NCI-H510A (cell line): ENCODE measurements around the gene HSF4.
"Not testable (repeated sequence)": the region's sequence is repeated elsewhere in the genome, so short reads cannot be mapped to it uniquely, and the experiment has no call there.

Experiments used
- DNase-seq: peaks from one replicate; lab custom pipeline; 2025; lab: John Stamatoyannopoulos, UW

The HSF4 gene, protein sequence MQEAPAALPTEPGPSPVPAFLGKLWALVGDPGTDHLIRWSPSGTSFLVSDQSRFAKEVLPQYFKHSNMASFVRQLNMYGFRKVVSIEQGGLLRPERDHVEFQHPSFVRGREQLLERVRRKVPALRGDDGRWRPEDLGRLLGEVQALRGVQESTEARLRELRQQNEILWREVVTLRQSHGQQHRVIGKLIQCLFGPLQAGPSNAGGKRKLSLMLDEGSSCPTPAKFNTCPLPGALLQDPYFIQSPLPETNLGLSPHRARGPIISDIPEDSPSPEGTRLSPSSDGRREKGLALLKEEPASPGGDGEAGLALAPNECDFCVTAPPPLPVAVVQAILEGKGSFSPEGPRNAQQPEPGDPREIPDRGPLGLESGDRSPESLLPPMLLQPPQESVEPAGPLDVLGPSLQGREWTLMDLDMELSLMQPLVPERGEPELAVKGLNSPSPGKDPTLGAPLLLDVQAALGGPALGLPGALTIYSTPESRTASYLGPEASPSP

DNA sequence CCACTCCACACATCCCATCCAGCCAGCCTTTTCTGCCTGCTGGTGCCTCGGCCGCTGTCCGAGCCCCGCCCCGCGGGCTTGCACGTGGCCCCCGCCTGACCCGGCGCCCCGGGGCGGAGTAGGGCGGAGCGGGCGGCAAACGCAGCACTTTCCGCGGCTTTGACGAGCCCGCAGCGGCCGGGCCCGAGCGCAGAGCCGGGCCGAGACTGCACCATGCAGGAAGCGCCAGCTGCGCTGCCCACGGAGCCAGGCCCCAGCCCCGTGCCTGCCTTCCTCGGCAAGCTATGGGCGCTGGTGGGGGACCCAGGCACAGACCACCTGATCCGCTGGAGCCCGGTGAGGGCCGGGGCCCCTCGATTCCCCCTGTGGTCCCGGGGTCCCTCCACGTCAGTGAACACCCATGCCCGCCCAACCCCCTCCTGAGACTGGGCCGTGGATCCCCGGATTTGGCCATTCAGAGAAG, at the start of gene HSF4:
Gene HSF4 (plus strand): TSS at position 147 of the 463 bp plus-strand sequence. CDS start 67 bp downstream, at position 214.
- DNase-seq = no peak

DNA sequence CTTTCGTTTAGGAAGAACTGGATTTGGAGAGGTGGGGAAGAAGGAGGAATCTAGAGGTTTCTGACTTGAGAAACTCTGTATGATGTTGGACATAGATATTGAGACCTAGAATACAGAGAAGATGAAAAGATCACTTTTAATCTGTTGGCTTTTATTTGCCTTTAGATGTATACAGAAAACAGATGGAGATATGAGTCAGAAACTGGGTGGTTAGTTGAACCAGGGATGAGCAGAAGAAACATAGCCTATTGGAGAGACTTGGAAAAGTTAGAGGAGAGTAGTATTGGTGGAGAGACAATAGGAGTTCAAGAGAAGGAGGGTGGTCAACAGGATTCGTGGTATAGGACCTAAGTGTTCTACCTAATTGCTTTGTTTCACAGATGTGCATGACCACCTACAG, 49.8 kb upstream of the HSF4 start:
- no peak for DNase-seq

DNA sequence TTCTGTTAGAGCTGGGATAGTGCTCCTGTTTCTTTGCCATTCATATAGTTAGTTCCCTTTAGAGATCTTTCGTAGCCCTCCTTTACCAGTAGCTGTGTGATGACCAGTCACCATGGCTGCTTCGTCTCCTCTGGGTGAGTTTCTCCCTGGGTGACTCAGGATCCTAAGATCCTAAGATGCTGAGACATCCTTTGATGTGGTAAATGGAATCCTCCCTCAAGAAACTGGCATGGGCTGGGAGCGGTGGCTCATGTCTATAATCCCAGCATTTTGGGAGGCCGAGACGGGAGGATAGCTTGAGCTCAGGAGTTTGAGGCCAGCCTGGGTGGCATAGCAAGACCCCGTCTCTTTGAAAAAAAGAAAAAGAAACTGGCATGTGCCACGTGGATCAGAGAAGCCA, 48.9 kb upstream of the HSF4 start:
- no peak for DNase-seq

DNA sequence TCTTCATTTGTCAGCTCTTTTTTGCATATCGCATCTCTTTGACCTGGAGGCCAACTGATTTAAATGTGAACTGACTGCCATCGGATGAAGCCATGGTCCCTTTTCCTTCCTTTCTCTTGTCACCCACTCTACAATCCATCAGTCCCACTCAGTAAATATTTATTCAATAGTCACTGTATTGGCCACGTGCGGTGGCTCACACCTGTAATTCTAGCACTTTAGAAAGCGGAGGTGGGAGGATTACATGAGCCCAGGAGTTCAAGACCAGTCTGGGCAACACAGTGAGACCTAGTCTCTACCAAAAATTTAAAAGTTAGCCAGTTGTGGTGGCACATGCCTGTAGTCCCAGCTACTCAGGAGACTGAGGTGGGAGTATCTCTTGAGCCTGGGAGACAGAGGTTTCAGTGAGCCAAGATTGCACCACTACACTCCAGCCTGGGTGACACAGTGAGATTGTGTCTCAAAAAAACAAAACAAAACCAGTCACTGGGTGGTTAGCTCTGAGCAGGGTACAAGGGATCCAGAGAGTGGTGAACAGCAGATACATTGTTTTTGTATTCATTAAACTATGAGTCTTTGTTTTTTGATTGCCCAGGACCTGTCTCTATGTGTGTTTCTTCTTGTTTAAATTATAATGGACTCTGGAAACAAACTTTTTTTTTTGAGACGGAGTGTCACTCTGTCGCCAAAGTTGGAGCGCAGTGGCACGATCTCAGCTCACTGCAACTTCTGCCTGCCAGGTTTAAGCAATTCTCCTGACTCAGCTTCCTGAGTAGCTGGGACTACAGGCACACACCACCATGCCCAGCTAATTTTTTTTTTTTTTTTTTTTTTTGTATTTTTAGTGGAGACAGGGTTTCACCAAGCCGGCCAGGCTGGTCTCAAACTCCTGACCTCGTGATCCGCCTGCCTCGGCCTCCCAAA, 47.9 kb upstream of the HSF4 start:
- DNase-seq = no peak

DNA sequence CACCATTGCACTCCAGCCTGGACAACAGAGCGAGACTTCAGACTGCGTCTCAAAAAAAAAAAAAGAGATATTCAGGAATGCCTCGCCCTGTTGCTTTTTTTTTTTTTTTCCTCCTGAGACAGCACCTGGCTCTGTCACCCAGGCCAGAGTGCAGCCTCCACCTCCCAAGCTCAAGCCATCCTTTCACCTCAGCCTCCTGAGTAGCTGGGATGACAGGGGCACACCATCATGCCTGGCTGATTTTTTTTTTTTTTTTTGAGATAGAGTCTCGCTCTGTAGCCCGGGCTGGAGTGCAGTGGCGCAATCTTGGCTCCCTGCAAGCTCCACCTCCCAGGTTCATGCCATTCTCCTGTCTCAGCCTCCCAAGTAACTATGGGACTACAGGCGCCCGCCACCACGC, 46.8 kb upstream of the HSF4 start:
- DNase-seq = no peak

DNA sequence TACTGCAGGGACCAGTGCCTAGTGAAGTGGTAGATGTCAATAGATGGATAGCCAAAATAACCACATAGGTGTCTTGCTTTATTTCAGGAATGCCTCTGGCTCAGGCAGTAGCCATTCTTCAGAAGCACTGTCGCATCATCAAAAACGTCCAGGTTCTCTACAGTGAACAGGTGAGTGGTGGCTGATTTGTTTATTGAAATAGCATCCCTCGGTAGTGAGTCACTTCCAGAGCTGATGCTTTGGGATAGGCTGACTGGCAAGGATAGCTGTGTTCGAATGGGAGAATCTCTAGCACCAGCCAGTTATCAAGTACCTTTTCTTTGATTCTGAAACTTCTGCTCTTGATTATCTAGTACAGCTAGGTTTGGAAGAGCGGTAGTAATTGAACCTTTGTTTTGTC, 44.5 kb upstream of the HSF4 start:
- DNase-seq = no peak

DNA sequence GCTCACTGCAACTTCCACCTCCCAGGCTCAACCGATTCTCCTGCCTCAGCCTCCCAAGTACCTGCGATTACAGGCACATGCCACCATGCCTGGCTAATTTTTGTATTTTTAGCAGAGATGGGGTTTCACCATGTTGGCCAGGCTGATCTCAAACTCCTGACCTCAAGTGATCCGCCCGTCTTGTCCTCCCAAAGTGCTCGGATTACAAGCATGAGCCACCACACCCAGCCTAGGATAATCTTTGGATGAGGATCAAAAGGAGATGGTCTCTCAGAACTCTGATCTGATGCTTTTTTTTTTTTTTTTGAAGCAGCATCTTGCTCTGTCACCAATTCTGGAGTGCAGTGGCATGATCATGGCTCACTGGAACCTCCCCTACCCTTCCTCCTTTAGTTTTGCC, 41.7 kb upstream of the HSF4 start:
- not testable (repeated sequence) for DNase-seq

DNA sequence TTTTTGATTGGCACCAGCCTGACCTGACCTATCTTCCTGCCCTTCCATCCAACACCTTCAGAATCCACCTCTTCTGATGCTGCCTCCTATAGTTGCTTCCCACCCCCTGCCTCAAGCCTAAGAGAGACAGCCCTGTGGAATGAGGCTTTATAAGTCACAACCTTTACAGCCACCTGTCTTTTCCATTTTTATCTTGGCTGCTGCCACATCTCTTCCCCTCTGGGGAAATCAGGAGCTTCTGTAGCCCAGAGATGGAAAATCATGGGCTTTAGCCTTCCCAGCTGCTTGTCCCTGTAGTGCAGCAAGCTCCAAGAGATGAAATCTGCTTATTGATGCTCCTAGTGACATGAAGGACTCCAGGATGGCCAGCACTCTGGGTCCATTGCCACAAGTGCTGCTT, 36.1 kb upstream of the HSF4 start:
- DNase-seq = no peak

DNA sequence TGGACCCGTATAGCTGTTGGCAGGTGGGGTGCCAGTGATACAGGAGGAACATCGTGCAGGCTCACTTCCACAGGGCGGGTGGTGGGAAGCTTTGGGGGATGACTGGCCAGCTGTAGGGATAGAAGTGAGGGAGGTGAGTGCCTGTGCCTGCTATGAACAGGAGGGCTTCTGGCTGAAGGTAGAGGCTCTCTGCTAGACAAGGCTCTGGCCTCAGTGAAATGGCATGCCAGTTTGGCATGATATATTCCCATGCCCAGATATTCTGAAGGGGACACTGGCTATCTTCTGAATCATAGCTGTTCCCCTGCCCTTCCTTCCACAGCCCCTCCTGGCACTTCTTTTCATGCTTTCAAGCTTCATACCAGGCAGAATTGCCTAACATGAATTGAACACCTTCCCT, 35.7 kb upstream of the HSF4 start:
- DNase-seq = no peak

DNA sequence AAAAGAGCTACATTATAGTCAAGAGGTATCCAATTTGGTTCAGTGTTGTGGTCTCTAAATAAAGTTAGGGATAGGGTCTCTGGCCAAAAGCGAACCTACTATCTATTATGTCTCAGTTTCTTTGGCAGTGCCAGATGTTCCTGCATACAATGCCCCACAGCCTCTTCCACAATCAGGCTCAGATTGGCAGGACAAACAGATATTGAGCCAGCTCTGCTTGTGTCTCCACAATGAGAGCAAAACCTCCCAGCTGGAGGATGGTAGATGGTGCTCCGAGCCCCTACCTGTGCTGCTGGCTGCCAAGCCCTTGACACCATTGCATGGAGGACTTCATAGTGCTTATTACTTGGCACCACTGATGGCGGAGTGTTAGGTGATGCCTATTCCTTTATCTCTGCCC, 35.1 kb upstream of the HSF4 start:
- DNase-seq = no peak

DNA sequence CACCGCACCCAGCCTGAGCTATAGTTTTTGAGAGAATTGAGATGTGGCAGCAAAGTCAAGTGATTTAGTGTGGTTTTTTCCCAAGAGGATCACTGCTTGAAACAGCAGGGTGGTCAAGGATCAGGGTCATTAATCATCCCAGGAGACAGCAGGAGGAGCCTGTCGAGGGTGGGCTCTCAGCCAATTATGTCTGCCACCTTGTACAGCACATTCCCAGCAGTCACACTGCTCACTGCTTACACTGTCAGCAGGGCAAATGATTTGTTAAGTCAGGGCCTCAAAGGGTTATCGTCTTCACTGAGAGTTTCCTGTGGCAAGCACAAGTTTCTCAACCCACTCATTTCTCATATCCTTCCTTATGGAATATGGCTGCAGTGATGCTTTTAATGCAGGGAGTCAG, 26.9 kb upstream of the HSF4 start:
- no peak for DNase-seq

DNA sequence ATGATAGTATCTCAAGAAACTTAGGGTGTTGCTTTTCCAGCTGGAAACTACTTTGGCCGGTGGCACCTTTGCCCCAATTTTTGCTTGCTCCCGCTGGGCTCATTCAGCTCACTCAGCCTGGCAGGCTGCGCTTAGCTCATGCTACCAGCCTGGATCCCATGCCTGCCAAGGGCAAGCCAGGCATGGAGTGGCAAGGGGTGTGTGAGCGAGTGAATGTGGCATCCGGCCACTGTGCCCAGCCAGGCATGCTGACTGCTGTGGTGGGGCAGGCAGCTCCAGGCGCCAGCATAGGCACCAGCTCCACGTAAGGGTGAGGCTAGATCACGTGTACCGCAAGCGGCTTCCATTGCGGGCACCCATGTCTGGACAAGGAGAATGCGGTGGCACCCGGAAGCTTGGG, 23.2 kb upstream of the HSF4 start:
- DNase-seq = no peak

DNA sequence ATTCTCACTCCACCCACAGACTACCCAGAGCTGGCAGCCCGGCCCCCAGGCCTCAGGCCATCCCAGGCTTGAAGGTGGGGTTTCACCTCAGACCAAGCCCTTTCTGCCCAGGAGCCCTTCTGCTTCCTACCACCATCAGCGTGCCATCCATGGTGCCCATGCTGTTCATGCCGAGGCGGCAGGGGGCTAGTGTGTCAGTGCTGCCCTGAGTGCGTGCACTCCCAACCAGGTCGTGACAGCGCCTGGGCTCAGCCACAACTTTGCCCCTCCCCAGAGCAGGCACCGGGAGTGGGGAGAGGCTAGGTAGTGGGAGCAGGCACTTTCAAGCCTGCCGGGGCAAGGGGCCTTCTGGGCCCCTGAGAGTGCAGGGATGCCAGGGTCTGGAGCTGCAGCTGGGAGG, 22.2 kb upstream of the HSF4 start:
- DNase-seq = no peak

DNA sequence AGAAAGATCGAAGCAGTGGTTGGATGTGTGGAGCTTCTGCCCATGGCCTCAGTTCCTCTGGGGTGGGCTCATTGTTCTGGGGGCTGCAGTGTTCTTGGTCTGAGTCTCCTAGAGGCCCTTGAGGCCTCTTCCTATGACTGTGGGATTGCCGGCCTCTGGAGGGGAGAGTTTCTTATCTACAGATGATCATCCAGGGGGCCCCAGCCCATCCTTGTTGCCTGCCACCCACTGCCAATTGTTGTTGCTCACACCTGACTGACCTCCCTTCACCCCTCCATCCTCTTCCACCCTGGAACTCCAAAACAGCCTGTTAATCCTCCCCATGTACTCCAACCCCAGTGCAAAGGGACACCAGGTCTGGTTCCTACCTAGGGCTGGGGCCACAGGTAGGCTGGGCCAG, 19.6 kb upstream of the HSF4 start:
- no peak for DNase-seq

DNA sequence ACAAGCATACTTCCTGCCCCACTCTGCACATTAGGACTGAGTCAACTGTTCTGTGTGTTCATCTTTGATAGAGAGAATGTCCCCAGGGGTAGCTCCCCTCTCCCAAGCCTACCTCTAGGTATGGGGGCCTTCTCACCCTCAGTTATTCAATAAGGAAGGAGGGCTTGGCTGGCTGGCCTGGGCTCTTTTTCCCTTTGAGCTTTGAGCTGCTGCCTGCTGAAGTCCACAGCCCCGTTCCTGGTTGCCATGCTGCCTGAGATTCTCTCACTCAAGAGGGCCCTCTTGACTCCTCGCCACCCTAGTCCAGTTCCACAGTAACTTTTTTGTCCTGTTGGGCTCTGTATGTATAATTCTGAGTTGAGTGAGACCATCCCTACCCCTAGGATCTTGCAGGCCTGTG, 18.8 kb upstream of the HSF4 start:
- DNase-seq = no peak

DNA sequence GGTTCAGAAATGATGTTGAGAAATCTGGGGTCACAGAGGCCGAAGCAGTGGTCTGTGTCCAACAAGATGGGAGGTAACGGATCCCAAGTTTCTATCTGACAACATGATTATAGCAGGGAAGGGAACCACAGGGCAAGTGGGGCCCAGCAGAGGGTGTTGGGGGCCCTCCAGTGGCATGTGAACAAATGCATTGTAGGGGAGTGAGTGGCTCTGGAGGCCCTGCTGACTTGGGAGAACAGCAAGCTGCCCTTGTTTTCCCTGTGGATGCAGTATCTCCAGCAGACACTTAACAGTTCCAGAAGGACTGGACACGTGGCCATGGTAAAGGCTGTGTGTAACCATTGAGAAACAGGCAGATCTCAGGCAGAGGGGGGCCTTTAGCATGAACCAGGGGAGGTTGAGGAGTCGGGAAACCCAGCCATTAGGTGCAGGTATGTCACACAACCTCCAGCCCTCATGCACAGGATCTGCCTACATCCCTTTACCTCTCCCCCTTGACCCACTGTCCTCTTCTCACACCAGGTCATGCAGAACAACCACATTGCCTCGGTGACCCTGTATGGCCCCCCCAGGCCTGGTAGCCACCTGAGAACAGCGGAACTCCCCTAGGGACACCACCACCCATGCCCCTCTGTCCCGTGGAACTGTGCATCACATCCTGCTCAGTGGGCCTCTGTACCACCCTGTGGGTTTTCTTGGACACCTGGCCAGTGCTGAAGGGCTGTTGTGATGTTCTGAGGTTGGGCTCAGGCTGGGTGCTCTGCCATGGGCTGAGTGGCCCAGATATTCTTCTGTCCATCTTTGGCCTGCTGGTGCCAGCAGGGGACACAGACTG, 17.8 kb upstream of the HSF4 start:
- DNase-seq = no peak

DNA sequence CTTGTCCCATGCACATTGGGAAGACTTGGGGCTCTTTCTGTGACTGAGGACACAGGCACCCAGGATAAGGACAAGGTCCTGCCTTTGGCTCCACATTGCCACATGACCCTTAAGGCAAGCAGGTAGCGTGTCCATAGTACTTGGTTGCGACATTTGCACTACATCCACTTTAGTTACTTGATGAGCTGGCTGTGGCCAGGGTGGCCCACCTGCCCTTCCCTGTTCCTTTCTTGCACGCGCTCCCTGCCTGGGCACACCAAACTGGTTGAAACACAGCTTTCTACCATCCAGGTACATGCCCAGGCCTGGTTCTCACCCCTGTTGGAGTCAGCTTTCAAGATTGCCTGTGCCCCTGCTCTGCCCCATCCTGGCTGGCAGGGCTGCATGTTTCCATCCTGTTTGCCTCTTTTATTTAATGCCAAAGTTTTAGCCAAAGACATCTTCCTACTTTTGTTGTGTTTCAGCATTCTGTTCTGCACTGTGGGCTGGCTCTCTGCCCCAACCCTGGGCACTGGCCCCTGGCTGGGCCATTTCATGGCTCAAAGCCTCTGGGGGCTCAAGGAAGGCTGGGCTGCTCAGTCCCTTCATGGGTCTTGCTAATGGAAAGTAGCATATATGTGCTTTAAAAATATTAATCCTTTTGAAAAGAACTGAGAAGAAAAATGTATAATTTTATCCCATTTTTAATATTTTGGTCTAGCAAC, 17.0 kb upstream of the HSF4 start:
- DNase-seq = no peak

DNA sequence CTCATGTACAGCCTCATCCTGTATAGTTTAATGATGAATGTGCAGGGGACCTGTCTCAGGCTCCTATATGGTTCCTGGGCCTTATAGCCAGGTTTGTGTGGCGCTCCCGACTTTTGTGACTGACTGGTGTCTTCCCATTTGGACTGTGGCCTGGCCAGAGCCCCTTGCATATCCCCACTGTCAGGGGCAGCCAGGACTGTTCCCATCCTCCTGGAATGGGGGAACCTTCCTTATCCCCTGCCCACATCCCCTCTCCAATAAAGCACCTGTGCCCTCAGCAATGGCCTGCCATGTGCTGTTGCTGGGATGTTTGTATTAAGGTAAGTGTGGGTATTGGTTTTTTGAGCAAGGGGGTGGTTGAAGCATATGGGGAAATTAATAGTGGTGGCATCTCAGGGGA, 16.3 kb upstream of the HSF4 start:
- DNase-seq = no peak

DNA sequence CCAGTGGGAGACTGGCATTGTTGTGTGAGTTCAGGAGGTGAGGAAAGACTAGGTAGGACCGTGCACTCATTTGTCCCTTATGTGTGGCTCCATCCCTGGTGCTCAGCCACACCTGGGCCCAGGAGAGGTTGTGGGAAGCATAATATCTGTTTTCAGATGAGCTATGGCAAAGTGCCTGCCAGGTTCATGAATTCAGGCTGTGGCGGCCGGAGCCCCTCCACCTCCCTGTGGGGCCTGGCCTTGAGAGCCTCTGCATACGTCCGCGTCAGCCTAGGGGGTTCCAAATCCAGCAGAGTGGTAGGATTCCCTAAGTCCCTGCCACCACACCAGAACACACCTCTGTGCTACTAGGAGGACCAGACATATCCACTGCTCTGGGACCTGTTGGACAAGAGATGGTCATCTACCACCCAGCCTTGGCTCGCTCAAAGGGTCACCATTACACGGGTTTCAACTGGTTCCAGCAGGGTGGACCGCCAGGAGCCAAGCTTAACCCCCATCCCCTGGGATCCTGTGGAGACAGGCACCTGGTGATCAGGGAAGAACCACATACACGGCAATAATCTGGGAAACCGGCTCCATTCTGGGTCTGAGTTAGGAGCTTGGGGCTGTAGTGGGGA, 15.8 kb upstream of the HSF4 start:
- no peak for DNase-seq

DNA sequence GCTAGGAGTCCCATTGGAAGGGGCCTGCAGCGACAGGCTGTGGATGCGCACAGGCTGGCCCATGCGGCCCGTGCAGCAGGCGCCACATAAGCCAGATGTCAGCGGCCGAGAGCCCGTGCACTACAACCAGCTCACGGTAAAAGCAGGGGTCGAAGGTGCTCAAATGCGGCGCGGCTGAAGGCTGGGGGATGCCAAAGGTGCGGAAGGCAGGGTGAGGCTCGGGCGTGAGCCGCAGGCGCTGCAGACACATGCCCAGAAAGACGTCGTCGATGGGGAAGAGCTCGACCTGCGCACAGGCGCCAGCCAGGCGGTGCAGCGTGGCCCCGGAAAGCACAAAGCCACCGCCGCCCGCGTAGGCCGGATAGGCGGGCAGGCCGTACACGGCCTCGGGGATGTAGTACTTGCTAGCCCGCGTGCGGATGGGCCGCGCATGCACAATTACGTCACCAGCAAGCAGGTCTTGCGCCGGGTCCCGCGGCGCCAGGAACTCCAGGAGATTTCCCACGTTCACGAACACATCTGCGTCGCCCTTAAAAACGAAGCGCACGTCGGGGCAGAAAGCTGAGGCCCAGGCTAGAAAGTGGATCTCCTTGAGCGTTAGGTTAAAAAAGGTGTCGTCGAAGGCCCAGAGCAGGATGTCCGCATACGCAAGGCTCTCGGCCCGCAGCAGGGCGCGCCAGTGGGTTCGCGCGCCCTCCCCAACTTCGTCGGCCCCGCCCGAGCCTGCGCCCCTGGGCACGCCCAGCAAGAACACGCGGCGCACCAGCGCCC, 15.1 kb upstream of the HSF4 start:
- DNase-seq = no peak
